T-cell (primary cell): Measurements from ENCODE around the gene GPR157. TPM values are rescaled to one million over a fixed set of nuclear protein-coding genes. Genes with fewer than 3 reads are reported as not detected.

Source experiments
- ATAC-seq, 4 experiments: fragments of 200-7000 bp in 3 of 4; fragments of 150-1000 bp in 1 of 4; cut with Tn5 transposase; replicated peaks in 1 of 4; 1 replicate in 3 of 4; 2 replicates in 1 of 4; pipeline ENCODE4 v1.10.0; 2021; ENCODE audit warnings: moderate library complexity in 3 of 4, mild to moderate bottlenecking in 2 of 4, moderate number of reproducible peaks in 1 of 4
- CTCF ChIA-PET, 2 donors: fragments of 300-600 bp; sonication (Branson Sonifier 250); formaldehyde crosslinking; loops; one replicate each; lab custom pipeline; 2022; ENCODE audit warnings: antibody characterized with exemption in 2 of 2; lab: Charles Lee
- POLR2A ChIA-PET, 2 donors: fragments of 300-600 bp; sonication (Branson Sonifier 250); formaldehyde crosslinking; loops; one replicate each; lab custom pipeline; 2022; ENCODE audit warnings: antibody characterized with exemption in 2 of 2; lab: Charles Lee
- DNase-seq, 35 experiments: peaks; one replicate each; pipeline versions ENCODE4 v3.0.0 to v3.0.0-alpha.2; 2013 to 2023
- H3K27ac ChIP-seq: one replicate; pipeline ENCODE4 v1.5.1; 2013; ENCODE audit warnings: low read length
- H3K27me3 ChIP-seq, 2 experiments: replicated peaks in 1 of 2; 1 replicate in 1 of 2; 2 replicates in 1 of 2; pipeline versions ENCODE4 v1.6.1 to v1.7.0; 2013; ENCODE audit warnings: low read length in 1 of 2, mixed read lengths in 1 of 2; ENCODE audit not compliant: control insufficient read depth in 2 of 2, insufficient read depth in 2 of 2; ENCODE audit errors: extremely low read depth in 1 of 2
- H3K36me3 ChIP-seq, 2 donors: 1 replicate in 1 of 2; 2 replicates in 1 of 2; pipeline versions ENCODE4 v1.6.1 to v1.7.0; 2013; ENCODE audit warnings: low read length in 1 of 2; ENCODE audit not compliant: control insufficient read depth in 2 of 2, insufficient read depth in 1 of 2; ENCODE audit errors: extremely low read depth in 1 of 2
- H3K4me1 ChIP-seq, 2 experiments: 1 replicate in 1 of 2; 2 replicates in 1 of 2; pipeline versions ENCODE4 v1.6.1 to v1.7.0; 2013; ENCODE audit warnings: low read length in 2 of 2, mixed read lengths in 1 of 2; ENCODE audit not compliant: insufficient read depth in 2 of 2, control insufficient read depth in 1 of 2; ENCODE audit errors: extremely low read depth in 1 of 2
- H3K4me3 ChIP-seq, 2 donors: 1 replicate in 1 of 2; 2 replicates in 1 of 2; pipeline versions ENCODE4 v1.5.1 to v1.7.0; 2013; ENCODE audit warnings: mild to moderate bottlenecking in 2 of 2, low read length in 1 of 2, moderate library complexity in 1 of 2; ENCODE audit not compliant: control insufficient read depth in 1 of 2; ENCODE audit errors: extremely low read depth in 1 of 2
- H3K9me3 ChIP-seq: 2 replicates; pipeline ENCODE4 v1.7.0; 2013
- H3K27ac Mint-ChIP-seq, 2 donors: one replicate each; pipeline ENCODE4 v1.8.0; 2020 to 2021; ENCODE audit warnings: mild to moderate bottlenecking in 2 of 2, mixed read lengths in 2 of 2
- H3K27me3 Mint-ChIP-seq, 2 donors: one replicate each; pipeline ENCODE4 v1.8.0; 2021 to 2022; ENCODE audit warnings: mixed read lengths in 2 of 2
- H3K36me3 Mint-ChIP-seq: one replicate; pipeline ENCODE4 v1.8.0; 2021; ENCODE audit warnings: mixed read lengths
- H3K4me1 Mint-ChIP-seq, 3 donors: one replicate each; pipeline ENCODE4 v1.8.0; 2020 to 2022; ENCODE audit warnings: mixed read lengths in 3 of 3, mild to moderate bottlenecking in 1 of 3
- H3K4me3 Mint-ChIP-seq, 3 donors: one replicate each; pipeline ENCODE4 v1.8.0; 2020 to 2022; ENCODE audit warnings: mild to moderate bottlenecking in 3 of 3, mixed read lengths in 3 of 3, moderate library complexity in 3 of 3
- H3K9me3 Mint-ChIP-seq, 3 donors: one replicate each; pipeline ENCODE4 v1.8.0; 2020 to 2022; ENCODE audit warnings: mixed read lengths in 3 of 3
- WGBS: methylation state at CpG from one replicate; pipeline ENCODE4 v1.1.5; 2013; ENCODE audit warnings: missing lambda C conversion rate; ENCODE audit not compliant: insufficient coverage; 5-methylcytosine and 5-hydroxymethylcytosine counted together
- total RNA-seq, 35 experiments: library from RNA in 6 of 35; stranded (reverse) in 6 of 35; fragments of 120-200 nt in 1 of 35; gene quantifications; one replicate each; pipeline versions ENCODE4 v1.2.1 to v1.2.4 and lab custom pipeline; 2013 to 2026

The GPR157 gene
- total RNA-seq, 5 donors from 2014 or later (not counting 1 experiment from before 2014, with no cell fraction given) = 7.1 to 10.7 (median 8.9) TPM

DNA sequence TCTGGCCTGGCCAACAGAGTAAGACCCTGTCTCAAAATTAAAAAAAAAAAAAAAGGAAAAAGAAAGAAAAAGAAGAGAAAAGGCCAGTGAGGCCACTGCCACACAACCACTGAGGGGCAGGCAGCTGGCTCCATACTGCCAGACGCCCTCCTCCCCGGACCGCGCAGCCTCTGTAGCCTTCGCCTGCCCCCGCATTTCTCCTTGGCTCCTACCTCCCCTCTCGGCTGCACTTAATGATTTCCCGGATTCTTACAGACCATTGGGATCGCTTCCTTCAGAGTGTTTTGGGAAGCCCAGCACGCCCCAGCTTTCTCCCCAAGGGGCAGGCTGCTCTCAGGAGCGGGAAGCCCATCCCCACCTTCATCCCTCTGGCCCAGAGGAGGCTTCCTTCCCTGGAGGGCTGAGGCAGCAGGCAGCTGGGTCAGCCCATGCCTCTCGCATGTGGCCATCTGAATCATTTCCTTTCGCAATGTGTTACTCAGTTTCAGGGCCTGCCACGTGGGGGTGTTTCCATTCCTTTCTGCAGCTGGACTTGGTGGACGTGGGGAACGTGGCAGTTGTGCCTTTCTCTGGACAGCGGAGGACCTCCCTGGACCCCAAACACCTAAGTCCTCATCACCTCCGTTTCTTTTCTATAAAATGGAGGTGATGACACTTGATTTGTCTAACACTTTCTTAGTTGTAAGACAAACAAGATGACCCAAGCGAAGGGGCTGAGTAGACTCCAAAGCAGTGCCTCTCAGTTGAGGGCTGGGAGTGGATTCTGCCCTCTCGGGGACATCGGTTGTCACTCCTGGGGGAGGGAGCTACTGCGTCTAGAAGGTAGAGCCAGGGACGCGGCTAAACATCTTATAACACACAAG is 61.7 kb downstream of the GPR157 start:
- Histone ChIP-seq H3K4me3 (no peak overlapping the region), H3K27ac (no peak overlapping the region), H3K36me3 (no peaks in the 10 kb centered on the region), H3K9me3 (no peaks in the 10 kb centered on the region), H3K4me1 (no peaks in the 10 kb centered on the region), H3K27me3 (peaks cover 0 to 19% of the 10 kb centered on the region in 2 experiments)
- peaks cover 3 to 5% of the 10 kb centered on the region in 2 donors for H3K27me3 Mint-ChIP-seq
- H3K36me3 Mint-ChIP-seq = no peaks in the 10 kb centered on the region
- POLR2A ChIA-PET = no interaction called here
- DNase-seq = no peak
- no peak overlapping the region for H3K27ac Mint-ChIP-seq
- WGBS = 84% methylated on average over 12 of the region's 24 CpGs
- no peak overlapping the region for H3K4me3 Mint-ChIP-seq
- CTCF ChIA-PET = interaction anchor here in 1 of 2 donors (0.6 kb wide), 1 partner anchor 430 kb away, joined by 5 read pairs; no protein-coding TSS in a partner anchor
- H3K4me1 Mint-ChIP-seq = peaks cover 0 to 9% (median 2%) of the 10 kb centered on the region in 3 donors
- ATAC-seq = no peak
- H3K9me3 Mint-ChIP-seq = no peaks in the 10 kb centered on the region

DNA sequence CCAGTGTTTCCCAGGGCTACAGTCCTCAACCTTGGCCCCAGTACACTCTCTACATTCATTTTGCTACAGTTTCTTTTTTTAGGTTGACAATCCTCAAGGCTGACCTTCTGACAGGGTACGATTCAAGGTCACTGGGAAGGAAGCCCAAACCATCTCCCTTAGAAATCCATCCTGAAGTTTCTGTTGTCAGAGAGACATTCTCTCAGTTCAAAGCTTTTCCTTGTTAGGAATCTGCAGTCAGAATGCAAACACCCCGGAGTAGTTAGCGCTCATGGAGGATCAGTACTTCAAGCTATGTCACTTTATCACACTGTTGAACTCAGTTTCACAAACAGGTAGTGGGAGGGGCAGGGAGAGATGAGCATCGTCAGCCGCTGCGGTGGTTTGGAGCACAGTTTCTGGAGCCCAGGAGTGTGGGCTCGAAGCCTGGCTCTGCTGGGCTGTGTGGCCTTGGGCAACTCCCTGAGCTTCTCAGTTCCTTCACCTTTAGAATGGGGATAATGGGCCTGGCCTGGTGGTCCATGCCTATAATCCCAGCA is 63.6 kb downstream of the GPR157 start:
- ChIA-PET POLR2A (interaction anchor here in 1 of 2 donors (0.6 kb wide), 1 partner anchor 60 kb away, joined by 10 read pairs; no protein-coding TSS in a partner anchor), CTCF (no interaction called here)
- Histone ChIP-seq H3K4me1 (no peaks in the 10 kb centered on the region), H3K9me3 (no peaks in the 10 kb centered on the region), H3K27me3 (peaks cover 0 to 12% of the 10 kb centered on the region in 2 experiments), H3K4me3 (no peak overlapping the region), H3K36me3 (no peaks in the 10 kb centered on the region), H3K27ac (no peak overlapping the region)
- Mint-ChIP-seq H3K9me3 (no peaks in the 10 kb centered on the region), H3K4me3 (no peak overlapping the region), H3K36me3 (no peaks in the 10 kb centered on the region), H3K4me1 (peaks cover 0 to 9% (median 2%) of the 10 kb centered on the region in 3 donors), H3K27me3 (peaks cover 5 to 8% of the 10 kb centered on the region in 2 donors), H3K27ac (no peak overlapping the region)
- WGBS = 87% methylated on average over 5 of the region's 7 CpGs
- no peak for ATAC-seq
- no peak for DNase-seq

DNA sequence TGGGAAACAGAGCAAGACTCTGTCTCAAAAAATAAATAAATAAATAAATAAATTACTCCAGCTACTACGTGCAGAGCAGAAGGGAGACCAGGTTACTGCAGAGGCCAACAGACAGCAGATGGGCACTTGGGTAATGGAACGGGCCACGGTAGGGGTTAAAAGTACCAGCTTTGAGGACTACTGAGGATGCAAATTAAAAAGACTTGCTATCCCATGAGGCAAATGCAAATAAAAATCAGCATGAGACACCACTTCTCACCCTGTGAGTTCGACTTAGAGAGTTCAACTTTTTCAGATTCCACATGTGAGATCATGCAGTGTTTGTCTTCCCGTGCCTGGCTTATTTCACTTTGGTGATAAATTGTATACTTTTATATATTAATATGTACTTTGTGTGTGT is 66.1 kb downstream of the GPR157 start:
- Mint-ChIP-seq H3K27me3 (peaks cover 4 to 5% of the 10 kb centered on the region in 2 donors), H3K4me1 (no peaks in the 10 kb centered on the region), H3K36me3 (no peaks in the 10 kb centered on the region), H3K27ac (no peak overlapping the region), H3K9me3 (no peaks in the 10 kb centered on the region), H3K4me3 (no peak overlapping the region)
- Histone ChIP-seq H3K27ac (no peak overlapping the region), H3K36me3 (no peaks in the 10 kb centered on the region), H3K27me3 (peaks cover 0 to 6% of the 10 kb centered on the region in 2 experiments), H3K9me3 (no peaks in the 10 kb centered on the region), H3K4me1 (no peaks in the 10 kb centered on the region), H3K4me3 (no peak overlapping the region)
- ChIA-PET CTCF (no interaction called here), POLR2A (no interaction called here)
- DNase-seq = no peak
- no peak for ATAC-seq
- 100% methylated on average over 2 of the region's 5 CpGs for whole genome bisulfite sequencing

DNA sequence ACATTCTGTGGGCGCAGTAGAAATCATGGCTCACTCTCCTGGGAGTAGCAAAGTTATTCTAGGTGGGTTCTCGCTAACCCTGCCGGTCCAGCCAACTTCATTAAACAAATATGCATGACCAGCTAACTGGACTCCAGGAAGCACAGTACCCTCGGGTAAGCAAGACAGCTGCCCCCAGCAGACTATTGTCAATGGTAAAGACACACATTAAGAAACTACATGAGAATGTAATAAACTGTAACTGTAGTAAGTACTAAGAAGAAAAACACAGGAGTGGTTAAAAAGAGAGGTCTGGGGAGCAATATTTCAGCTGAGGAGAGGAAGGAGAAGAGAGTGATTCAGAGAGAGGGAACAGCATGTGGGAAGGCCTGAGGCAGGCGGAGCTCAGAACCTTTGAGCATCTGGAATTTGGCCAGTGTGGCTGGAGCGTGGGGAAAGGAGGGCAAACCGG is 66.9 kb downstream of the GPR157 start:
- Mint-ChIP-seq H3K27me3 (peaks cover 4% of the 10 kb centered on the region in 2 donors), H3K9me3 (no peaks in the 10 kb centered on the region), H3K4me1 (no peaks in the 10 kb centered on the region), H3K27ac (no peak overlapping the region), H3K4me3 (no peak overlapping the region), H3K36me3 (no peaks in the 10 kb centered on the region)
- CTCF ChIA-PET = no interaction called here
- Histone ChIP-seq H3K27me3 (peaks cover 0 to 4% of the 10 kb centered on the region in 2 experiments), H3K4me1 (no peaks in the 10 kb centered on the region), H3K27ac (no peak overlapping the region), H3K36me3 (no peaks in the 10 kb centered on the region), H3K4me3 (no peak overlapping the region), H3K9me3 (no peaks in the 10 kb centered on the region)
- ATAC-seq = no peak
- POLR2A ChIA-PET = no interaction called here
- no CpG with 5 or more reads among the region's 7 CpGs for WGBS
- no peak for DNase-seq

DNA sequence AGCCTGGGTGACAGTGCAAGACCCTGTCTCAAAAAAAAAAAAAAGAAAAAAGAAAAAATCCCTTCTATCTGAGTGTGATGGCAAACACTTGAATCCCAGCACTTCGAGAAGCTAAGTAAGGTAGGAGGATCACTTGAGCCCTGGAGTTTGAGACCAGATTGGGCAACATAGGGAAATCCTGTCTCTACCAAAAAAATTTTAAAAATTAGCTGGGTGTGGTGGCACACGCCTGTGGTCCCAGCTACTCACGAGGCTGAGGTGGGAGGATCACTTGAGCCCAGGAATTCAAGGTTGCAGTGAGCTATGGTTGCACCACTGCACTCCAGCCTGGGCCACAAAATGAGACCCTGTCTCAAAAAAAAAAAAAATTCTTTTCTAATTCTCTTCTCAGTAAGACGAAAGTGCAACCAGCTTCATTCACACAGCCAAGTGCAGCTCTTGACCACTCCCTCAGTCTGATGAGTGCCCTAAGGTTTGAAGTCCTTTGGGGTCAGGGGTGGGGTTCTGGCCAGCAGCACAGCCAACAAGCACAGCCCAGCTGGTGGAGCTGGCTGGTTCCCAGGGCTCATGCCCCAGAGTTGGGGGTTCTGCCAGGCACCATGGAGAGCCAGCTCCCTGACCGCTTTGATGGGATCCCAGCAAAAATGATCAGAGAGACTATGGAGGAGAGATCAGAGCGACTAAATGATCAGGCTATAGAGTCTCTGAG is 67.5 kb downstream of the GPR157 start:
- H3K27me3 Mint-ChIP-seq = peaks cover 2 to 4% of the 10 kb centered on the region in 2 donors
- H3K4me3 Mint-ChIP-seq = no peak overlapping the region
- H3K36me3 Mint-ChIP-seq = no peaks in the 10 kb centered on the region
- Histone ChIP-seq H3K27me3 (peaks cover 0 to 2% of the 10 kb centered on the region in 2 experiments), H3K9me3 (no peaks in the 10 kb centered on the region), H3K36me3 (no peaks in the 10 kb centered on the region), H3K4me3 (no peak overlapping the region), H3K27ac (no peak overlapping the region), H3K4me1 (no peaks in the 10 kb centered on the region)
- WGBS = no CpG with 5 or more reads among the region's 6 CpGs
- no peak for ATAC-seq
- DNase-seq = no peak
- CTCF ChIA-PET = no interaction called here
- no peak overlapping the region for H3K27ac Mint-ChIP-seq
- no peaks in the 10 kb centered on the region for H3K4me1 Mint-ChIP-seq
- no peaks in the 10 kb centered on the region for H3K9me3 Mint-ChIP-seq
- POLR2A ChIA-PET = no interaction called here
